NCI-H460 (cell line): Measurements from ENCODE around the gene CAPN12. TPM values are rescaled to one million over a fixed set of nuclear protein-coding genes. Genes with fewer than 3 reads are reported as not detected.

ENCODE experiments used
- DNase-seq: peaks from one replicate; pipeline ENCODE4 v3.0.0-alpha.2; 2016; ENCODE audit warnings: low read depth; ENCODE audit errors: extremely low read depth
- total RNA-seq: library from RNA; depleted of rRNA; stranded (reverse); fragments of >200 nt; shearing (Covaris generic); gene quantifications from 2 replicates; pipeline ENCODE4 v1.2.3, GENCODE V29; 2014; rRNA removed

The CAPN12 gene
- total RNA-seq, 1 experiment from 2014 or later, result 0.15 TPM

GRCh38 chr19:38684078-38684861 is 60.0 kb downstream of the CAPN12 start:
- peak; percentile 87 for DNase-seq

GRCh38 chr19:38683393-38684077 is 60.7 kb downstream of the CAPN12 start:
- DNase-seq, result peak; percentile 75

- DNase-seq, result no peak
These were observed 61.3 kb downstream of the CAPN12 start for GRCh38 chr19:38682872-38683392.

GRCh38 chr19:38682195-38682867 is 61.9 kb downstream of the CAPN12 start:
- no peak for DNase-seq

Other genes starting within 250 kb of the CAPN12 start
- 0.10 TPM in 1 of 2 replicates, not detected in the other for gene MAP4K1, start 126.5 kb downstream of the CAPN12 start, total RNA-seq
- 194 and 195 TPM in 2 replicates for gene EIF3K, start 125.3 kb downstream of the CAPN12 start, total RNA-seq
- 145 and 155 TPM in 2 replicates for gene ACTN4, start 96.8 kb downstream of the CAPN12 start, total RNA-seq
- gene LGALS7, start 29.0 kb upstream of the CAPN12 start, total RNA-seq, result not detected in 2 replicates
- not detected in 2 replicates for gene LGALS7B, start 44.7 kb upstream of the CAPN12 start, total RNA-seq
- not detected in 2 replicates for gene LGALS4, start 68.5 kb upstream of the CAPN12 start, total RNA-seq
- 63.2 and 80.0 TPM in 2 replicates for gene ECH1, start 87.3 kb upstream of the CAPN12 start, total RNA-seq
- gene HNRNPL, start 105.5 kb upstream of the CAPN12 start, total RNA-seq, result 236 and 238 TPM in 2 replicates
- gene RINL, start 133.8 kb upstream of the CAPN12 start, total RNA-seq, result 4.2 and 4.8 TPM in 2 replicates
- gene SIRT2, start 155.1 kb upstream of the CAPN12 start, total RNA-seq, result 23.3 and 33.0 TPM in 2 replicates
- 17.0 and 19.1 TPM in 2 replicates for gene NFKBIB, start 155.5 kb upstream of the CAPN12 start, total RNA-seq
- 0.20 TPM in 1 of 2 replicates, not detected in the other for gene CCER2, start 167.7 kb upstream of the CAPN12 start, total RNA-seq
- gene SARS2, start 186.3 kb upstream of the CAPN12 start, total RNA-seq, result 21.7 and 24.0 TPM in 2 replicates
- gene MRPS12, start 186.5 kb upstream of the CAPN12 start, total RNA-seq, result 43.6 and 61.2 TPM in 2 replicates
- 7.9 and 11.1 TPM in 2 replicates for gene FBXO17, start 231.3 kb upstream of the CAPN12 start, total RNA-seq